Omental fat pad (tissue), 4 donors: ENCODE data around the gene F7. TPM values are rescaled to one million over a fixed set of nuclear protein-coding genes. Genes with fewer than 3 reads are reported as not detected.

ENCODE experiments used
- ATAC-seq: fragments of 150-250 bp; one replicate; pipeline ENCODE4 v1.9.1; 2016; ENCODE audit warnings: mild to moderate bottlenecking, moderate library complexity; ENCODE audit not compliant: low FRiP score
- DNase-seq: peaks from one replicate; pipeline ENCODE4 v3.0.0-alpha.2; 2019; ENCODE audit warnings: low spot score
- total RNA-seq, 4 donors: library from RNA; depleted of rRNA; stranded (reverse); fragments of >200 nt; gene quantifications; one replicate each; pipeline ENCODE4 v1.1.0, GENCODE V29; 2016
- TF ChIP-seq, protein P1 (sequence below), 3 donors: fragments of 450-650 bp; IDR thresholded peaks; one replicate each; pipeline ENCODE4 v1.5.1; 2016 to 2017; ENCODE audit warnings: antibody characterized with exemption in 3 of 3, mild to moderate bottlenecking in 3 of 3, moderate library complexity in 2 of 3

Gene F7
- total RNA-seq, 4 donors from 2014 or later = 0.24 to 0.74 TPM; not detected in 2

DNA sequence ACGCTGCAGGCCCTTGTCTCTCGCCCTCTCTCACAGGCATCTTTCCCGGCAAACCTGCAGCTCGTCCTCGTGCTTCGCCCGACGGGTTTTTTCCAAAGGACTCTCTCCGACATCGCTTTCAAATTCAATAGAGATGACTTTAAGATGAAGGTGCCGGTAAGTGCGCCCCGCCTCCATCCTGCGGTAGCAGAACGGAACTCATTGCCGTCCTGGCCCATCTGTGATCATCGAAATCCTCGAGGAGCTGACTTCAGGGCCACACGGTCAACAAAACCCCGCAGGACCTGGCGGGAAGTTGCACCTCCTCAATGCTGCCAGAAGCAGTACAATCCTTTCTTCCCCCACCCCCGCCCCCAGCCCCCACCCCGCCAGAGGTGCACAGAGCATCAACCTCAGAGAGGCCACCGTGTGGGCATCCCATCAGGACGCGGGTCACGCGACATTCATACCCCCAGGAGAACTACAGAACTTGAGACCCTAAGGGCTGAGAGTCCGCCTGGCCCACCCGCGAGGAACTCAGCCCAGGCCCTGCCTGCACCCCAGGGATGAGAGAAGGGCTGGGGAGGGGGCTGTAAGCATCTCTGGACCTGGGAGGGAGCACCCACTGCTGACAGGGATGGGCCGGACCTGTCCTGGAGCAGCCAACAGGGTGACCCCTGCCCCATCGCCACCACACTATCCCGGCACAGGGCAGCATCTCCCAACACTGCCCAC lies 44.9 kb upstream of the F7 start:
- no peak for DNase-seq

GRCh38 chr13:113061271-113061625 lies 44.3 kb upstream of the F7 start:
- no peak for DNase-seq
- TF ChIP-seq, protein P1, sequence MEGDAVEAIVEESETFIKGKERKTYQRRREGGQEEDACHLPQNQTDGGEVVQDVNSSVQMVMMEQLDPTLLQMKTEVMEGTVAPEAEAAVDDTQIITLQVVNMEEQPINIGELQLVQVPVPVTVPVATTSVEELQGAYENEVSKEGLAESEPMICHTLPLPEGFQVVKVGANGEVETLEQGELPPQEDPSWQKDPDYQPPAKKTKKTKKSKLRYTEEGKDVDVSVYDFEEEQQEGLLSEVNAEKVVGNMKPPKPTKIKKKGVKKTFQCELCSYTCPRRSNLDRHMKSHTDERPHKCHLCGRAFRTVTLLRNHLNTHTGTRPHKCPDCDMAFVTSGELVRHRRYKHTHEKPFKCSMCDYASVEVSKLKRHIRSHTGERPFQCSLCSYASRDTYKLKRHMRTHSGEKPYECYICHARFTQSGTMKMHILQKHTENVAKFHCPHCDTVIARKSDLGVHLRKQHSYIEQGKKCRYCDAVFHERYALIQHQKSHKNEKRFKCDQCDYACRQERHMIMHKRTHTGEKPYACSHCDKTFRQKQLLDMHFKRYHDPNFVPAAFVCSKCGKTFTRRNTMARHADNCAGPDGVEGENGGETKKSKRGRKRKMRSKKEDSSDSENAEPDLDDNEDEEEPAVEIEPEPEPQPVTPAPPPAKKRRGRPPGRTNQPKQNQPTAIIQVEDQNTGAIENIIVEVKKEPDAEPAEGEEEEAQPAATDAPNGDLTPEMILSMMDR (IDR thresholded peaks at IDR 0.05) = no peak
- ATAC-seq = no peak

More for the DNA sequence above, 44.9 kb upstream of the F7 start:
- TF ChIP-seq, protein P1 (IDR thresholded peaks at IDR 0.05) = no peak
- ATAC-seq = no peak

GRCh38 chr13:113061796-113062425 lies 43.7 kb upstream of the F7 start:
- TF ChIP-seq, protein P1 (IDR thresholded peaks at IDR 0.05) = no peak
- DNase-seq (no peak), ATAC-seq (no peak)

DNA sequence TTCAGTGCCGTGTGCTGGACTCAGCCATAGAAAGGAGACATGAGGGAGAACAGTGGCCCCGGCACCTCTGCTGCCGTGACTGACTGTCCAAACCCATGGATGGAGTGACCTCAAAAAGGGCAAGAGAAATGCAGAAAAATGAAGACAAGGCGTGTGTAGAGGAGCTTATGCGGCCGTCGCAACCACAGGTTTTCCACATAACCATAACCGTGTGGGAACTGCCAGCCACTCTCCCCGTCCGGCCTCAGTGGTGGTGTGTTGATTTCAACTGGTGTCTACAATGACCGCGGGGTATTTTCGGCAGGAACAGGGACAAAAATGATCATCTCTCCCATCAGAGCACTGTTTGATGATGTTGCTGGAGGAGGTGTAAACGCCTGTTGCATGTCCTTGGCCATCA lies 42.9 kb upstream of the F7 start:
- ATAC-seq (no peak), DNase-seq (no peak)
- TF ChIP-seq, protein P1 (IDR thresholded peaks at IDR 0.05) = no peak

DNA sequence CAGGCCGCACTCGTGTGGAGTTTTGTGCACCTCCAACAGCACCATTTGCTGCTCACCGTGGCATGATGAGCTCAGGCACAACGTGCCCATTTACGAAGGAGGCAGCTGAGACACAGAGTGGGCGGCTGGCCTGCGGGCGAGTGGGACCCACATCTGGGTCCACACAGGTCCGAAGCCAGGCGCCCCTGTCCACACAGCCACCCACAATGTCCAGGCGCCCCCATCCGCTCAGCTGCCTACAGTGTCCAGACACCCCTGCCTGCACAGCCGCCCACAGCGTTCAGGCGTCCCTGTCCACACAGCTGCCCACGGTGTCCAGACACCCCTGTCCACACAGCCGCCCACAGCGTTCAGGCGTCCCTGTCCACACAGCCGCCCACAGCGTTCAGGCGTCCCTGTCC lies 42.5 kb upstream of the F7 start:
- DNase-seq = no peak
- ATAC-seq = no peak
- TF ChIP-seq, protein P1 (IDR thresholded peaks at IDR 0.05) = no peak

GRCh38 chr13:113064000-113064533 lies 41.5 kb upstream of the F7 start:
- TF ChIP-seq, protein P1 (IDR thresholded peaks at IDR 0.05) = no peak
- DNase-seq = no peak
- peak; percentile 18 for ATAC-seq
